ENCODE results near the gene CCL2. TPM values are rescaled to one million over a fixed set of nuclear protein-coding genes. Genes with fewer than 3 reads are reported as not detected.

The CCL2 gene
- total RNA-seq, 1 donor from 2014 or later, result 1.4 TPM

DNA sequence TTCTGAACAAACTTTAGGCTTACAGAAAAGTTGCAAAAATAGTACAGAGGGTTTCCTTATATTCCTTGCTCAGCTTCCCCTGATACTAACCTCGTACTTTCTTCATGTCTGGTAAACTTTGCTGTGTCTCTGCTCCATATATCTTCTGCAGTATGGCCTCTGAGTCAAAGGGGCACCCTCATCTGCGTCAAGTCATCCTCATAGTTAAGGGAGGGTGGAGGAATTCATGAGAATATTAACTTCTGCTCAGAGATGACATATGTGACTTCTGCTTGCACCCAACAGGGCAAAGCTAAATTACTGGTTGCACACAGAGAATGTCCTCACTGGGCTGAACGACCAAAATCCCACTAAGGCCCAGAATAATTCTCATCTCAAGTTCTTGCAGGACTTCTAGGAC, 10.6 kb downstream of the CCL2 start:
- Mint-ChIP-seq H3K36me3 (ENCODE audit: low read depth, unreplicated experiment) (no peaks in the 10 kb centered on the region), H3K4me1 (ENCODE audit: unreplicated experiment) (peaks cover 7% of the 10 kb centered on the region), H3K27ac (ENCODE audit: unreplicated experiment) (no peak overlapping the region), H3K4me3 (ENCODE audit: unreplicated experiment) (no peak overlapping the region), H3K9me3 (ENCODE audit: unreplicated experiment) (no peaks in the 10 kb centered on the region), H3K27me3 (ENCODE audit: unreplicated experiment) (no peaks in the 10 kb centered on the region)
- TF ChIP-seq, protein P1, sequence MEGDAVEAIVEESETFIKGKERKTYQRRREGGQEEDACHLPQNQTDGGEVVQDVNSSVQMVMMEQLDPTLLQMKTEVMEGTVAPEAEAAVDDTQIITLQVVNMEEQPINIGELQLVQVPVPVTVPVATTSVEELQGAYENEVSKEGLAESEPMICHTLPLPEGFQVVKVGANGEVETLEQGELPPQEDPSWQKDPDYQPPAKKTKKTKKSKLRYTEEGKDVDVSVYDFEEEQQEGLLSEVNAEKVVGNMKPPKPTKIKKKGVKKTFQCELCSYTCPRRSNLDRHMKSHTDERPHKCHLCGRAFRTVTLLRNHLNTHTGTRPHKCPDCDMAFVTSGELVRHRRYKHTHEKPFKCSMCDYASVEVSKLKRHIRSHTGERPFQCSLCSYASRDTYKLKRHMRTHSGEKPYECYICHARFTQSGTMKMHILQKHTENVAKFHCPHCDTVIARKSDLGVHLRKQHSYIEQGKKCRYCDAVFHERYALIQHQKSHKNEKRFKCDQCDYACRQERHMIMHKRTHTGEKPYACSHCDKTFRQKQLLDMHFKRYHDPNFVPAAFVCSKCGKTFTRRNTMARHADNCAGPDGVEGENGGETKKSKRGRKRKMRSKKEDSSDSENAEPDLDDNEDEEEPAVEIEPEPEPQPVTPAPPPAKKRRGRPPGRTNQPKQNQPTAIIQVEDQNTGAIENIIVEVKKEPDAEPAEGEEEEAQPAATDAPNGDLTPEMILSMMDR (IDR thresholded peaks at IDR 0.05; ENCODE audit: unreplicated experiment), result no peak
- DNase-seq (ENCODE audit: low spot score), result no peak

DNA sequence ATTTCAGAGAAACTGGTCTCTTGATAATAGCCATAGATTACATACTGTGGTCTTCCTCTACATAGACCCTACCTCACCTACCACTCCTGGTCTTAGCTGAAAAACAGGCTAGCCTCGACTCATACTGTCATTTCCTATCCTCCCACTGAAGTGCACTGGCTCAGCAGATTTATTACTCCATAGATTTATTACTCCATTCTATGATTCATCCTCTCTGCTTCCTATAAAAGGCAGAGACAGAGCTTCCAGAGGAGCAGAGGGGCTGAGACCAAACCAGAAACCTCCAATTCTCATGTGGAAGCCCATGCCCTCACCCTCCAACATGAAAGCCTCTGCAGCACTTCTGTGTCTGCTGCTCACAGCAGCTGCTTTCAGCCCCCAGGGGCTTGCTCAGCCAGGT, 14.9 kb downstream of the CCL2 start, which contains the start of gene CCL7:
CCL7 (plus strand) TSS at position 253 of the 400 bp plus-strand sequence; CDS start at position 323, 70 bp downstream.
- Mint-ChIP-seq H3K27ac (ENCODE audit: unreplicated experiment) (no peak within 1 kb of the TSS), H3K27me3 (ENCODE audit: unreplicated experiment) (no peaks in the 10 kb centered on the region), H3K4me1 (ENCODE audit: unreplicated experiment) (no peaks in the 10 kb centered on the region), H3K36me3 (ENCODE audit: low read depth, unreplicated experiment) (no peaks in the 10 kb centered on the region), H3K4me3 (ENCODE audit: unreplicated experiment) (no peak within 1 kb of the TSS), H3K9me3 (ENCODE audit: unreplicated experiment) (no peaks in the 10 kb centered on the region)
- TF ChIP-seq, protein P1 (IDR thresholded peaks at IDR 0.05; ENCODE audit: unreplicated experiment), result no peak
- DNase-seq (ENCODE audit: low spot score), result no peak

DNA sequence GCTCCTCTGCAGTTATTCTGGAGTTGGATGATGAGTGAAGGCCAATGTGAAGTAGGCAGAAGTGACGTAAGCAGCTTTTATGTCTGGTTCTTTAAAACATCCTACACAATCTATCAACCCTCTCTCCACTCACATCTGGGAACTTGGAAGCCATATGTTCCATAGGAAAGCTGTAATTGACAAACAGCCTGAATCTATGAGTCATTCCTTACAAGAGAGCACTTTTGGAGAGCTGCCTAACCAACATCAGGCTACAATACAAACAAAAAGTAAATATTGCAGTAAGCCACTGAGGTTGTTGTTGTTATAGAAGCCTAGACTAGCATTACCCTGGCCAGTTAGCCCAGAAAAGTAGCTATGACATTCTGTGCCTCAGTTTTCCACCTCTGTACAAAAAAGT, 20.8 kb downstream of the CCL2 start:
- no peaks in the 10 kb centered on the region for H3K27me3 Mint-ChIP-seq (ENCODE audit: unreplicated experiment)

DNA sequence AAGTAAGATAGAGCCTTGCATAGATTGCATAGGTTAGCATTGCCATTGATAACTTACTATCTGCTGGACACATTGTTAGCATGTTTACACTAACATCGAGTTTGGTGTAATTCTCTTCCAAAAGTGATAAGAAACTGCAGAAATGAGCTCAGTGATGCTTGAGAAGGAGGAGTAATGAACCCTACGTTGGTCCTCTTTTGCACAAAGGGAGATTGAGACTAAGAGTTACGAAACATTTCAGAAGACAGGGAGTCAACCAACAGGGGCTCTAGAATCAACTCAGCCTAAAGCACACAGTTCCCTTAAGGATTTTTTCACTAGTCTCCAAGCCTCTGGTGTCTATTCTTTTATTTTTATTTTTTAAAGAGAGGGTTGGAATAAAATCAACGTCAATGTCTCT, 21.7 kb downstream of the CCL2 start:
- Mint-ChIP-seq H3K27me3 (ENCODE audit: unreplicated experiment) (no peaks in the 10 kb centered on the region), H3K36me3 (ENCODE audit: low read depth, unreplicated experiment) (no peaks in the 10 kb centered on the region), H3K9me3 (ENCODE audit: unreplicated experiment) (no peaks in the 10 kb centered on the region), H3K27ac (ENCODE audit: unreplicated experiment) (no peak overlapping the region), H3K4me3 (ENCODE audit: unreplicated experiment) (no peak overlapping the region), H3K4me1 (ENCODE audit: unreplicated experiment) (no peaks in the 10 kb centered on the region)
- TF ChIP-seq, protein P1 (IDR thresholded peaks at IDR 0.05; ENCODE audit: unreplicated experiment), result no peak
- DNase-seq (ENCODE audit: low spot score), result no peak

More for the DNA sequence above, 20.8 kb downstream of the CCL2 start:
- no peaks in the 10 kb centered on the region for H3K9me3 Mint-ChIP-seq (ENCODE audit: unreplicated experiment)
- no peak overlapping the region for H3K4me3 Mint-ChIP-seq (ENCODE audit: unreplicated experiment)
- H3K27ac Mint-ChIP-seq (ENCODE audit: unreplicated experiment), result no peak overlapping the region
- DNase-seq (ENCODE audit: low spot score), result no peak
- H3K36me3 Mint-ChIP-seq (ENCODE audit: low read depth, unreplicated experiment), result no peaks in the 10 kb centered on the region
- TF ChIP-seq, protein P1 (IDR thresholded peaks at IDR 0.05; ENCODE audit: unreplicated experiment), result no peak
- H3K4me1 Mint-ChIP-seq (ENCODE audit: unreplicated experiment), result no peaks in the 10 kb centered on the region

DNA sequence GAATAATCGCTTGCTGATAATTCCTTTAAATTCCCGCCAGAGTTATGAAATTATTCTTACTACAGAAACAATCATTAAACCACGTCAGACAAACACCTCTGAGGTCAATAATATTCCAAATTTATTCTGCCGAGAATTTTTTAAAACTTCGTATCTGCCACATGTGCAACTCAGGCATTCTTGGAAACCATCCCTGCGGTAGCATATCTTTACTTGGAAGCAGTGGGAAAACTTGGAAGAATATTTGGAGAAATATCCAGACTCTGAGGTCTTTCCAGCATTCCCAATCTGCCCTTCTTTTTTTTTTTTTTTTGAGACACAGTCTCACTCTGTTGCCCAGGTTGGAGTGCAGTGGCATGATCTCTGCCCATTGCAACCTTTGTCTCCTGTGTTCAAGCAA, 28.5 kb downstream of the CCL2 start:
- Mint-ChIP-seq H3K27ac (ENCODE audit: unreplicated experiment) (no peak overlapping the region), H3K9me3 (ENCODE audit: unreplicated experiment) (no peaks in the 10 kb centered on the region), H3K4me3 (ENCODE audit: unreplicated experiment) (no peak overlapping the region), H3K36me3 (ENCODE audit: low read depth, unreplicated experiment) (no peaks in the 10 kb centered on the region), H3K4me1 (ENCODE audit: unreplicated experiment) (no peaks in the 10 kb centered on the region), H3K27me3 (ENCODE audit: unreplicated experiment) (peaks cover 3% of the 10 kb centered on the region)
- TF ChIP-seq, protein P1 (IDR thresholded peaks at IDR 0.05; ENCODE audit: unreplicated experiment), result no peak
- DNase-seq (ENCODE audit: low spot score), result no peak

Measured in endothelial cell (in vitro differentiated cells).